GM23338 (cell line): ENCODE measurements around the gene BHLHE23. TPM values are rescaled to one million over a fixed set of nuclear protein-coding genes. Genes with fewer than 3 reads are reported as not detected.

Source experiments
- ATAC-seq: fragments of 200-7000 bp; cut with Tn5 transposase; 3 replicates; pipeline ENCODE4 v1.9.1; 2020
- DNase-seq: peaks from one replicate; pipeline ENCODE4 v3.0.0-alpha.2; 2015; ENCODE audit warnings: low spot score
- H2AFZ ChIP-seq: fragments of 200-600 bp; sonication (generic); 2 replicates; pipeline ENCODE4 v1.8.0; 2016; ENCODE audit warnings: antibody characterized with exemption, mild to moderate bottlenecking, moderate library complexity
- H3F3A ChIP-seq: fragments of 200-600 bp; sonication (generic); replicated peaks from 2 replicates; pipeline ENCODE4 v1.8.0; 2017; ENCODE audit warnings: antibody characterized with exemption, mixed run types, low read depth
- H3K27ac ChIP-seq: fragments of 200-600 bp; sonication (generic); 2 replicates; pipeline ENCODE4 v1.6.1; 2016; ENCODE audit warnings: low read depth
- H3K27me3 ChIP-seq: fragments of 200-600 bp; sonication (generic); 2 replicates; pipeline ENCODE4 v1.8.0; 2016; ENCODE audit warnings: mild to moderate bottlenecking, mixed run types, moderate library complexity; ENCODE audit not compliant: insufficient read depth
- H3K36me3 ChIP-seq: fragments of 200-600 bp; sonication (generic); 2 replicates; pipeline ENCODE4 v1.8.0; 2016; ENCODE audit warnings: mild to moderate bottlenecking; ENCODE audit not compliant: insufficient read depth
- H3K4me1 ChIP-seq: fragments of 200-600 bp; sonication (generic); 2 replicates; pipeline ENCODE4 v1.8.0; 2016; ENCODE audit warnings: mild to moderate bottlenecking, moderate library complexity; ENCODE audit not compliant: insufficient read depth
- H3K4me2 ChIP-seq: fragments of 200-600 bp; sonication (generic); 2 replicates; pipeline ENCODE4 v1.7.1; 2017; ENCODE audit warnings: mixed run types
- H3K4me3 ChIP-seq: fragments of 200-600 bp; sonication (generic); 2 replicates; pipeline ENCODE4 v1.6.1; 2016; ENCODE audit warnings: mixed run types
- H3K79me2 ChIP-seq: fragments of 200-600 bp; sonication (generic); replicated peaks from 2 replicates; pipeline ENCODE4 v1.8.0; 2017; ENCODE audit warnings: mild to moderate bottlenecking; ENCODE audit not compliant: insufficient read depth
- H3K9me2 ChIP-seq: fragments of 200-600 bp; sonication (generic); 2 replicates; pipeline ENCODE4 v1.8.0; 2017; ENCODE audit not compliant: insufficient read depth
- H4K20me1 ChIP-seq: fragments of 200-600 bp; sonication (generic); replicated peaks from 2 replicates; pipeline ENCODE4 v1.8.0; 2017; ENCODE audit warnings: mild to moderate bottlenecking; ENCODE audit not compliant: insufficient read depth
- H3K27ac Mint-ChIP-seq: 2 replicates; pipeline ENCODE4 v1.8.0; 2020; ENCODE audit warnings: inconsistent platforms, mild to moderate bottlenecking, moderate library complexity, mixed read lengths
- H3K27me3 Mint-ChIP-seq: 3 replicates; pipeline ENCODE4 v1.8.0; 2022; ENCODE audit warnings: low read depth, mild to moderate bottlenecking, moderate library complexity, mixed read lengths, inconsistent platforms; ENCODE audit not compliant: insufficient read depth, poor library complexity
- H3K36me3 Mint-ChIP-seq: 3 replicates; pipeline ENCODE4 v1.8.0; 2021; ENCODE audit warnings: low read depth, mild to moderate bottlenecking, inconsistent platforms, moderate library complexity, mixed read lengths
- H3K4me1 Mint-ChIP-seq: 3 replicates; pipeline ENCODE4 v1.8.0; 2020; ENCODE audit warnings: mild to moderate bottlenecking, inconsistent platforms, mixed read lengths
- H3K4me3 Mint-ChIP-seq: 3 replicates; pipeline ENCODE4 v1.8.0; 2021; ENCODE audit warnings: moderate library complexity, mild to moderate bottlenecking, inconsistent platforms, mixed read lengths
- H3K9me3 Mint-ChIP-seq: 3 replicates; pipeline ENCODE4 v1.8.0; 2020; ENCODE audit warnings: moderate library complexity, mild to moderate bottlenecking, inconsistent platforms, mixed read lengths
- CREB1 ChIP-seq: fragments of 250-450 bp; sonication (Bioruptor Pico); IDR thresholded peaks from 2 replicates; pipeline ENCODE4 v1.5.0; 2020; ENCODE audit warnings: low read depth, mild to moderate bottlenecking, moderate library complexity
- EZH2 ChIP-seq: fragments of 200-600 bp; sonication (generic); IDR thresholded peaks from one replicate; pipeline ENCODE4 v1.8.0; 2017; ENCODE audit warnings: antibody characterized with exemption, mild to moderate bottlenecking, low read depth; ENCODE audit not compliant: unreplicated experiment
- EZH2phosphoT487 ChIP-seq: fragments of 200-600 bp; sonication (generic); IDR thresholded peaks from one replicate; pipeline ENCODE4 v1.8.1; 2018; ENCODE audit warnings: antibody characterized with exemption; ENCODE audit not compliant: unreplicated experiment
- JUNB ChIP-seq: IDR thresholded peaks from one replicate; pipeline ENCODE4 v1.6.1; 2016; ENCODE audit warnings: antibody characterized with exemption; ENCODE audit not compliant: unreplicated experiment
- NANOG ChIP-seq: IDR thresholded peaks from 2 replicates; pipeline ENCODE4 v1.6.1; 2016; ENCODE audit warnings: antibody characterized with exemption, borderline replicate concordance
- POLR2AphosphoS5 ChIP-seq: IDR thresholded peaks from 2 replicates; pipeline ENCODE4 v1.6.1; 2016; ENCODE audit warnings: antibody characterized with exemption, low read depth
- STAT1 ChIP-seq: IDR thresholded peaks from one replicate; pipeline ENCODE4 v1.6.1; 2016; ENCODE audit warnings: antibody characterized with exemption; ENCODE audit not compliant: unreplicated experiment
- ZNF114 ChIP-seq: fragments of 250-450 bp; sonication (Bioruptor Pico); IDR thresholded peaks from 2 replicates; pipeline ENCODE4 v1.5.0; 2020; ENCODE audit warnings: mild to moderate bottlenecking, moderate library complexity
- ZNF331 ChIP-seq: fragments of 250-450 bp; sonication (Bioruptor Pico); IDR thresholded peaks from 2 replicates; pipeline ENCODE4 v1.5.0; 2020; ENCODE audit warnings: low read depth, mild to moderate bottlenecking, moderate library complexity
- polyA plus RNA-seq: library from polyadenylated mRNA; unstranded; fragments of >200 nt; fragmentation: Nextera tagmentation; extraction: Ambion mirVana; gene quantifications from 2 replicates; pipeline ENCODE4 v1.2.1, GENCODE V29; 2016
- total RNA-seq: library from RNA; depleted of rRNA; stranded (reverse); fragments of >200 nt; shearing (Covaris generic); gene quantifications from 2 replicates; pipeline ENCODE4 v1.2.3, GENCODE V29; 2014
- TF ChIP-seq, protein P1 (sequence below), 2 experiments: fragments of 200-600 bp in 1 of 2; sonication (generic) in 1 of 2; conservative IDR thresholded peaks; 2 replicates each; pipeline versions ENCODE4 v1.5.1 to v1.6.1; 2016 to 2017; ENCODE audit warnings: antibody characterized with exemption in 2 of 2, low read depth in 2 of 2, mild to moderate bottlenecking in 2 of 2, moderate library complexity in 1 of 2
- TF ChIP-seq, protein P2 (sequence below): IDR thresholded peaks from one replicate; pipeline ENCODE4 v1.6.1; 2018; ENCODE audit warnings: antibody characterized with exemption; ENCODE audit not compliant: unreplicated experiment
- TF ChIP-seq, protein P3 (sequence below): IDR thresholded peaks from 2 replicates; pipeline ENCODE4 v1.6.1; 2016; ENCODE audit warnings: antibody characterized with exemption
- TF ChIP-seq, protein P4 (sequence below): fragments of 250-450 bp; sonication (Bioruptor Pico); IDR thresholded peaks from 2 replicates; pipeline ENCODE4 v1.5.0; 2020; ENCODE audit warnings: mild to moderate bottlenecking, moderate library complexity

The BHLHE23 gene
- total and polyA plus RNA-seq, 2 experiments from 2014 or later: 0.52 to 5.0 TPM

DNA sequence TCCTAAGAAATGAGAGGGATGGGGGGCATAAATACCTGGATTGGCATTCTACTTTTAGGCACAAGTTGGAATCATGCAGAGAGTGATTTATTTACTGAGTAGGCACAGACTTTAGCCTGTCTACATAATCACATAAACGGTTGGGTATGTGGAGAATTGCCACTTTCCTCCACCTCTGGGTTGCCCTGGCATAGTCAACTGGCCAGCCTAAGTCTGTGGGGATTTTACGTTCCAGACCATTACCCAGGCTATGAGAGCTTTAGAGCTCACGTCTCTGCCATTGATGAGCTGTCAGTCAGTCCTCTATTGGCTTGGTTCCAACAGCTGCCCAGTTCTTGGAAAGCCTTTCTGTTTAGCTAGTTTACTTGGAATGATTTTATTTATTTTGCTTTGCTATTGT, 5.0 kb upstream of the BHLHE23 start:
- no peak overlapping the region for H3K4me3 Mint-ChIP-seq
- peaks cover 7% of the 10 kb centered on the region; the same call in 1 of the 2 replicates for H3K36me3 ChIP-seq
- ATAC-seq: no peak
- H3K4me3 ChIP-seq: no peak overlapping the region
- H3K4me1 Mint-ChIP-seq: peaks cover 35% of the 10 kb centered on the region
- peaks cover 20% of the 10 kb centered on the region for H3K36me3 Mint-ChIP-seq
- H3K27ac ChIP-seq: no peak overlapping the region
- peaks cover 50% of the 10 kb centered on the region for H3K27me3 ChIP-seq
- H3K9me3 Mint-ChIP-seq: peaks cover 27% of the 10 kb centered on the region
- H4K20me1 ChIP-seq: no peaks in the 10 kb centered on the region
- DNase-seq: no peak
- peaks cover 23% of the 10 kb centered on the region for H3F3A ChIP-seq
- TF ChIP-seq, protein P1, sequence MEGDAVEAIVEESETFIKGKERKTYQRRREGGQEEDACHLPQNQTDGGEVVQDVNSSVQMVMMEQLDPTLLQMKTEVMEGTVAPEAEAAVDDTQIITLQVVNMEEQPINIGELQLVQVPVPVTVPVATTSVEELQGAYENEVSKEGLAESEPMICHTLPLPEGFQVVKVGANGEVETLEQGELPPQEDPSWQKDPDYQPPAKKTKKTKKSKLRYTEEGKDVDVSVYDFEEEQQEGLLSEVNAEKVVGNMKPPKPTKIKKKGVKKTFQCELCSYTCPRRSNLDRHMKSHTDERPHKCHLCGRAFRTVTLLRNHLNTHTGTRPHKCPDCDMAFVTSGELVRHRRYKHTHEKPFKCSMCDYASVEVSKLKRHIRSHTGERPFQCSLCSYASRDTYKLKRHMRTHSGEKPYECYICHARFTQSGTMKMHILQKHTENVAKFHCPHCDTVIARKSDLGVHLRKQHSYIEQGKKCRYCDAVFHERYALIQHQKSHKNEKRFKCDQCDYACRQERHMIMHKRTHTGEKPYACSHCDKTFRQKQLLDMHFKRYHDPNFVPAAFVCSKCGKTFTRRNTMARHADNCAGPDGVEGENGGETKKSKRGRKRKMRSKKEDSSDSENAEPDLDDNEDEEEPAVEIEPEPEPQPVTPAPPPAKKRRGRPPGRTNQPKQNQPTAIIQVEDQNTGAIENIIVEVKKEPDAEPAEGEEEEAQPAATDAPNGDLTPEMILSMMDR (conservative IDR thresholded peaks at IDR 0.05; ENCODE audit: low read depth in 2 of 2): no peak
- TF ChIP-seq STAT1 (no peak), EZH2phosphoT487 (no peak), NANOG (no peak), POLR2AphosphoS5 (no peak), EZH2 (no peak), JUNB (no peak), CREB1 (CRISPR knock-in tag) (no peak), ZNF331 (CRISPR knock-in tag) (no peak), ZNF114 (no peak)
- TF ChIP-seq, protein P2, sequence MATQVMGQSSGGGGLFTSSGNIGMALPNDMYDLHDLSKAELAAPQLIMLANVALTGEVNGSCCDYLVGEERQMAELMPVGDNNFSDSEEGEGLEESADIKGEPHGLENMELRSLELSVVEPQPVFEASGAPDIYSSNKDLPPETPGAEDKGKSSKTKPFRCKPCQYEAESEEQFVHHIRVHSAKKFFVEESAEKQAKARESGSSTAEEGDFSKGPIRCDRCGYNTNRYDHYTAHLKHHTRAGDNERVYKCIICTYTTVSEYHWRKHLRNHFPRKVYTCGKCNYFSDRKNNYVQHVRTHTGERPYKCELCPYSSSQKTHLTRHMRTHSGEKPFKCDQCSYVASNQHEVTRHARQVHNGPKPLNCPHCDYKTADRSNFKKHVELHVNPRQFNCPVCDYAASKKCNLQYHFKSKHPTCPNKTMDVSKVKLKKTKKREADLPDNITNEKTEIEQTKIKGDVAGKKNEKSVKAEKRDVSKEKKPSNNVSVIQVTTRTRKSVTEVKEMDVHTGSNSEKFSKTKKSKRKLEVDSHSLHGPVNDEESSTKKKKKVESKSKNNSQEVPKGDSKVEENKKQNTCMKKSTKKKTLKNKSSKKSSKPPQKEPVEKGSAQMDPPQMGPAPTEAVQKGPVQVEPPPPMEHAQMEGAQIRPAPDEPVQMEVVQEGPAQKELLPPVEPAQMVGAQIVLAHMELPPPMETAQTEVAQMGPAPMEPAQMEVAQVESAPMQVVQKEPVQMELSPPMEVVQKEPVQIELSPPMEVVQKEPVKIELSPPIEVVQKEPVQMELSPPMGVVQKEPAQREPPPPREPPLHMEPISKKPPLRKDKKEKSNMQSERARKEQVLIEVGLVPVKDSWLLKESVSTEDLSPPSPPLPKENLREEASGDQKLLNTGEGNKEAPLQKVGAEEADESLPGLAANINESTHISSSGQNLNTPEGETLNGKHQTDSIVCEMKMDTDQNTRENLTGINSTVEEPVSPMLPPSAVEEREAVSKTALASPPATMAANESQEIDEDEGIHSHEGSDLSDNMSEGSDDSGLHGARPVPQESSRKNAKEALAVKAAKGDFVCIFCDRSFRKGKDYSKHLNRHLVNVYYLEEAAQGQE: no peak
- TF ChIP-seq, protein P3, sequence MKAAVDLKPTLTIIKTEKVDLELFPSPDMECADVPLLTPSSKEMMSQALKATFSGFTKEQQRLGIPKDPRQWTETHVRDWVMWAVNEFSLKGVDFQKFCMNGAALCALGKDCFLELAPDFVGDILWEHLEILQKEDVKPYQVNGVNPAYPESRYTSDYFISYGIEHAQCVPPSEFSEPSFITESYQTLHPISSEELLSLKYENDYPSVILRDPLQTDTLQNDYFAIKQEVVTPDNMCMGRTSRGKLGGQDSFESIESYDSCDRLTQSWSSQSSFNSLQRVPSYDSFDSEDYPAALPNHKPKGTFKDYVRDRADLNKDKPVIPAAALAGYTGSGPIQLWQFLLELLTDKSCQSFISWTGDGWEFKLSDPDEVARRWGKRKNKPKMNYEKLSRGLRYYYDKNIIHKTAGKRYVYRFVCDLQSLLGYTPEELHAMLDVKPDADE: no peak
- TF ChIP-seq, protein P4, sequence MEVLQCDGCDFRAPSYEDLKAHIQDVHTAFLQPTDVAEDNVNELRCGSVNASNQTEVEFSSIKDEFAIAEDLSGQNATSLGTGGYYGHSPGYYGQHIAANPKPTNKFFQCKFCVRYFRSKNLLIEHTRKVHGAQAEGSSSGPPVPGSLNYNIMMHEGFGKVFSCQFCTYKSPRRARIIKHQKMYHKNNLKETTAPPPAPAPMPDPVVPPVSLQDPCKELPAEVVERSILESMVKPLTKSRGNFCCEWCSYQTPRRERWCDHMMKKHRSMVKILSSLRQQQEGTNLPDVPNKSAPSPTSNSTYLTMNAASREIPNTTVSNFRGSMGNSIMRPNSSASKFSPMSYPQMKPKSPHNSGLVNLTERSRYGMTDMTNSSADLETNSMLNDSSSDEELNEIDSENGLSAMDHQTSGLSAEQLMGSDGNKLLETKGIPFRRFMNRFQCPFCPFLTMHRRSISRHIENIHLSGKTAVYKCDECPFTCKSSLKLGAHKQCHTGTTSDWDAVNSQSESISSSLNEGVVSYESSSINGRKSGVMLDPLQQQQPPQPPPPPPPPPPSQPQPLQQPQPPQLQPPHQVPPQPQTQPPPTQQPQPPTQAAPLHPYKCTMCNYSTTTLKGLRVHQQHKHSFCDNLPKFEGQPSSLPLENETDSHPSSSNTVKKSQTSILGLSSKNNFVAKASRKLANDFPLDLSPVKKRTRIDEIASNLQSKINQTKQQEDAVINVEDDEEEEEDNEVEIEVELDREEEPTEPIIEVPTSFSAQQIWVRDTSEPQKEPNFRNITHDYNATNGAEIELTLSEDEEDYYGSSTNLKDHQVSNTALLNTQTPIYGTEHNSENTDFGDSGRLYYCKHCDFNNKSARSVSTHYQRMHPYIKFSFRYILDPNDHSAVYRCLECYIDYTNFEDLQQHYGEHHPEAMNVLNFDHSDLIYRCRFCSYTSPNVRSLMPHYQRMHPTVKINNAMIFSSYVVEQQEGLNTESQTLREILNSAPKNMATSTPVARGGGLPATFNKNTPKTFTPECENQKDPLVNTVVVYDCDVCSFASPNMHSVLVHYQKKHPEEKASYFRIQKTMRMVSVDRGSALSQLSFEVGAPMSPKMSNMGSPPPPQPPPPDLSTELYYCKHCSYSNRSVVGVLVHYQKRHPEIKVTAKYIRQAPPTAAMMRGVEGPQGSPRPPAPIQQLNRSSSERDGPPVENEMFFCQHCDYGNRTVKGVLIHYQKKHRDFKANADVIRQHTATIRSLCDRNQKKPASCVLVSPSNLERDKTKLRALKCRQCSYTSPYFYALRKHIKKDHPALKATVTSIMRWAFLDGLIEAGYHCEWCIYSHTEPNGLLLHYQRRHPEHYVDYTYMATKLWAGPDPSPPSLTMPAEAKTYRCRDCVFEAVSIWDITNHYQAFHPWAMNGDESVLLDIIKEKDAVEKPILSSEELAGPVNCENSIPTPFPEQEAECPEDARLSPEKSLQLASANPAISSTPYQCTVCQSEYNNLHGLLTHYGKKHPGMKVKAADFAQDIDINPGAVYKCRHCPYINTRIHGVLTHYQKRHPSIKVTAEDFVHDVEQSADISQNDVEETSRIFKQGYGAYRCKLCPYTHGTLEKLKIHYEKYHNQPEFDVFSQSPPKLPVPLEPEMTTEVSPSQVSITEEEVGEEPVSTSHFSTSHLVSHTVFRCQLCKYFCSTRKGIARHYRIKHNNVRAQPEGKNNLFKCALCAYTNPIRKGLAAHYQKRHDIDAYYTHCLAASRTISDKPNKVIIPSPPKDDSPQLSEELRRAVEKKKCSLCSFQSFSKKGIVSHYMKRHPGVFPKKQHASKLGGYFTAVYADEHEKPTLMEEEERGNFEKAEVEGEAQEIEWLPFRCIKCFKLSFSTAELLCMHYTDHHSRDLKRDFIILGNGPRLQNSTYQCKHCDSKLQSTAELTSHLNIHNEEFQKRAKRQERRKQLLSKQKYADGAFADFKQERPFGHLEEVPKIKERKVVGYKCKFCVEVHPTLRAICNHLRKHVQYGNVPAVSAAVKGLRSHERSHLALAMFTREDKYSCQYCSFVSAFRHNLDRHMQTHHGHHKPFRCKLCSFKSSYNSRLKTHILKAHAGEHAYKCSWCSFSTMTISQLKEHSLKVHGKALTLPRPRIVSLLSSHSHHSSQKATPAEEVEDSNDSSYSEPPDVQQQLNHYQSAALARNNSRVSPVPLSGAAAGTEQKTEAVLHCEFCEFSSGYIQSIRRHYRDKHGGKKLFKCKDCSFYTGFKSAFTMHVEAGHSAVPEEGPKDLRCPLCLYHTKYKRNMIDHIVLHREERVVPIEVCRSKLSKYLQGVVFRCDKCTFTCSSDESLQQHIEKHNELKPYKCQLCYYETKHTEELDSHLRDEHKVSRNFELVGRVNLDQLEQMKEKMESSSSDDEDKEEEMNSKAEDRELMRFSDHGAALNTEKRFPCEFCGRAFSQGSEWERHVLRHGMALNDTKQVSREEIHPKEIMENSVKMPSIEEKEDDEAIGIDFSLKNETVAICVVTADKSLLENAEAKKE: no peak
- H3K9me2 ChIP-seq: no peaks in the 10 kb centered on the region
- peaks cover 56% of the 10 kb centered on the region for H3K27me3 Mint-ChIP-seq
- H3K27ac Mint-ChIP-seq: no peak overlapping the region
- peaks cover 38% of the 10 kb centered on the region for H3K4me1 ChIP-seq
- H3K4me2 ChIP-seq: no peak overlapping the region
- H2AFZ ChIP-seq: no peak overlapping the region
- no peaks in the 10 kb centered on the region for H3K79me2 ChIP-seq
